ENCODE results near the gene SRSF9. TPM values are rescaled to one million over a fixed set of nuclear protein-coding genes. Genes with fewer than 3 reads are reported as not detected.
A peak's percentile ranks its signal among the peaks of the same experiment; 100 is the strongest.

The SRSF9 gene
- total RNA-seq, 1 experiment from 2014 or later: 319 TPM

DNA sequence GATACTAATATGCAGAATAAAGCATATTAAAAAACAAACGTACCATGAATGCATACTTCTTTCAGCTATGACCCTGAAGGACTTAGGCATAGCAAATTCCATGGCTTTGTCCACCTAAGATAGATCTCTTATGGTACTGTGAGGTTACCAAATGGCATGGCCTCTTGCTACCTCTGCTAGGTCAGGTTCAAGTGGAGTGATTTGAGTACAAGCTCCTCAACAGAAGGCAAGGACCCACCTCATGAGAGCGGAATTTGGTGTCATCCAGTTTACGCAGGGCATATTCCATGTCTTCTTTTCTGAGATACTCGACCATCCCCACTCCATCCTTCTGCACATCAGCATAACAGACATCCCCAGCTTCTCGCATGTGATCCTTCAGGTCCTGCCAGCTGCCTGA, 5.8 kb downstream of the SRSF9 start:
- no peak overlapping the region for H2AFZ ChIP-seq (ENCODE audit: low read length)
- H3F3A ChIP-seq (ENCODE audit: low read length, unreplicated experiment): no peaks in the 10 kb centered on the region
- ATAC-seq: no peak
- H3K9me2 ChIP-seq (replicated peaks; ENCODE audit: low read length): no peaks in the 10 kb centered on the region
- no peaks in the 10 kb centered on the region for H3K9me3 ChIP-seq (ENCODE audit: low read length)
- DNase-seq: no peak
- no peaks in the 10 kb centered on the region for H3K27me3 ChIP-seq (ENCODE audit: low read length)
- H4K20me1 ChIP-seq (ENCODE audit: low read length): peaks cover 59% of the 10 kb centered on the region
- peaks cover 4% of the 10 kb centered on the region; the same call in 1 of the 2 replicates for H3K4me1 ChIP-seq (ENCODE audit: insufficient read depth, low read length)
- H3K9ac ChIP-seq (ENCODE audit: low read length): no peak overlapping the region
- ChIA-PET POLR2A (ENCODE audit: unreplicated experiment) (no interaction called here), CTCF (no interaction called here)
- no peak overlapping the region for H3K4me3 ChIP-seq (ENCODE audit: low read length)
- H3K36me3 ChIP-seq (ENCODE audit: low read depth, low read length): peaks cover 65% of the 10 kb centered on the region
- no peak overlapping the region for H3K4me2 ChIP-seq (ENCODE audit: low read length)
- H3K79me2 ChIP-seq (ENCODE audit: low read length): peaks cover 59% of the 10 kb centered on the region
- TF ChIP-seq, protein P1, sequence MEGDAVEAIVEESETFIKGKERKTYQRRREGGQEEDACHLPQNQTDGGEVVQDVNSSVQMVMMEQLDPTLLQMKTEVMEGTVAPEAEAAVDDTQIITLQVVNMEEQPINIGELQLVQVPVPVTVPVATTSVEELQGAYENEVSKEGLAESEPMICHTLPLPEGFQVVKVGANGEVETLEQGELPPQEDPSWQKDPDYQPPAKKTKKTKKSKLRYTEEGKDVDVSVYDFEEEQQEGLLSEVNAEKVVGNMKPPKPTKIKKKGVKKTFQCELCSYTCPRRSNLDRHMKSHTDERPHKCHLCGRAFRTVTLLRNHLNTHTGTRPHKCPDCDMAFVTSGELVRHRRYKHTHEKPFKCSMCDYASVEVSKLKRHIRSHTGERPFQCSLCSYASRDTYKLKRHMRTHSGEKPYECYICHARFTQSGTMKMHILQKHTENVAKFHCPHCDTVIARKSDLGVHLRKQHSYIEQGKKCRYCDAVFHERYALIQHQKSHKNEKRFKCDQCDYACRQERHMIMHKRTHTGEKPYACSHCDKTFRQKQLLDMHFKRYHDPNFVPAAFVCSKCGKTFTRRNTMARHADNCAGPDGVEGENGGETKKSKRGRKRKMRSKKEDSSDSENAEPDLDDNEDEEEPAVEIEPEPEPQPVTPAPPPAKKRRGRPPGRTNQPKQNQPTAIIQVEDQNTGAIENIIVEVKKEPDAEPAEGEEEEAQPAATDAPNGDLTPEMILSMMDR (conservative IDR thresholded peaks at IDR 0.05; ENCODE audit: low read depth, low read length): no peak
- TF ChIP-seq EZH2phosphoT487 (IDR thresholded peaks at IDR 0.05; ENCODE audit: borderline replicate concordance, low read length) (no peak), EZH2 (IDR thresholded peaks at IDR 0.05; ENCODE audit: low read length, unreplicated experiment) (no peak)
- BruUV-seq (replicated peaks): no TSS peak
- intact Hi-C loops (cut with micrococcal nuclease): no loop called here
- no peak overlapping the region for H3K27ac ChIP-seq (ENCODE audit: low read length)

DNA sequence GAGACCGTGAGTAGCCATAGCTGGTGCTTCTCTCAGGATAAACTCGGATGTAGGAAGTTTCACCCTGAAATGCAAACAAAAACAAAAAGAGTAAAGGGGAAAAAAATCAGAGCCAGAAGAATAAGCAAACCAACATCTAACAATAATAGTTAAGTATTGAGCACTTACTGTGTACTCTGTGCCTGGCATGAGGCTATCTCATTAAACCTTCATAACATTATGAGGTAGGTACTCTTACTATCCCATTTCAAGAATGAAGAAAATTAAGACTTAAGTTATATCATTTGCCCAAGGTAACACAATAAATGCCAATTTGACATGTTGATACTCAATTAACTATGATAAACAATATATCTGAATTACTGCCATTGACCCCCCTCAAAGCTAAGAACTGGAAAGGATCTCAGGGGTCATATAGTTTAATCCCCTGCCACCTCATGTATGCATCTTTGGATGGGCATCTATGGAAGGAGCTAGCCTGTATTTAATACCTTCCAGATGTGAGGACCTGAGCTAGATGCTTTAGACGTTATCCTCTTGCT, 7.4 kb downstream of the SRSF9 start:
- no peaks in the 10 kb centered on the region for H3F3A ChIP-seq (ENCODE audit: low read length, unreplicated experiment)
- BruUV-seq (replicated peaks): no TSS peak
- H3K4me2 ChIP-seq (ENCODE audit: low read length): no peak overlapping the region
- ChIA-PET CTCF (no interaction called here), POLR2A (ENCODE audit: unreplicated experiment) (no interaction called here)
- H4K20me1 ChIP-seq (ENCODE audit: low read length): peaks cover 45% of the 10 kb centered on the region
- no peaks in the 10 kb centered on the region for H3K9me2 ChIP-seq (replicated peaks; ENCODE audit: low read length)
- no peak overlapping the region for H2AFZ ChIP-seq (ENCODE audit: low read length)
- DNase-seq (no peak), ATAC-seq (no peak)
- H3K79me2 ChIP-seq (ENCODE audit: low read length): peaks cover 44% of the 10 kb centered on the region
- H3K4me3 ChIP-seq (ENCODE audit: low read length): no peak overlapping the region
- peaks cover 72% of the 10 kb centered on the region for H3K36me3 ChIP-seq (ENCODE audit: low read depth, low read length)
- H3K9me3 ChIP-seq (ENCODE audit: low read length): no peaks in the 10 kb centered on the region
- H3K9ac ChIP-seq (ENCODE audit: low read length): no peak overlapping the region
- H3K27ac ChIP-seq (ENCODE audit: low read length): no peak overlapping the region
- no peaks in the 10 kb centered on the region for H3K4me1 ChIP-seq (ENCODE audit: insufficient read depth, low read length)
- intact Hi-C loops (cut with micrococcal nuclease): no loop called here
- no peaks in the 10 kb centered on the region for H3K27me3 ChIP-seq (ENCODE audit: low read length)
- TF ChIP-seq, protein P1 (conservative IDR thresholded peaks at IDR 0.05; ENCODE audit: low read depth, low read length): no peak
- TF ChIP-seq EZH2 (IDR thresholded peaks at IDR 0.05; ENCODE audit: low read length, unreplicated experiment): no peak
- TF ChIP-seq EZH2phosphoT487 (IDR thresholded peaks at IDR 0.05; ENCODE audit: borderline replicate concordance, low read length): no peak

DNA sequence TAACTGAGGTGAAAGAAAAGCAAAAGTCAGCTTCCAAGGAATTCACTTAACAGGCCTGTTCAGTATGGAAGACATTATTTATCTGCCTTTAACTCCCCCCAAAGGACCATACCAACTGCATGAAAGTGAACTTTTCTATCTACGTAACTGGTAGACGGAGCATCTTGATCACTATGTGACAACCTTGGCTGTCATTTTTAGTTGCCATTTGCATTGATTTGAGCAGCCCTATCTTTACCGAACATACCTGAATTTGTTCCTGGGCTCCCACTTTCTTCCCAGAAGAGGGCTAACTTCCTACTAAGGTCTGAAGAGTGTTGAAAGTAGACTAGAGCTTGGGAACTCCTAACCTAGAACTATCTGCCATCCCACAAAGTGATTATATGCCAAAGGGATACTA, 9.4 kb downstream of the SRSF9 start:
- Histone ChIP-seq H3K9me2 (replicated peaks; ENCODE audit: low read length) (no peaks in the 10 kb centered on the region), H4K20me1 (ENCODE audit: low read length) (peaks cover 30% of the 10 kb centered on the region), H2AFZ (ENCODE audit: low read length) (no peak overlapping the region), H3K4me1 (ENCODE audit: insufficient read depth, low read length) (no peaks in the 10 kb centered on the region), H3K36me3 (ENCODE audit: low read depth, low read length) (peaks cover 73% of the 10 kb centered on the region), H3K27ac (ENCODE audit: low read length) (no peak overlapping the region), H3K4me2 (ENCODE audit: low read length) (no peak overlapping the region), H3K79me2 (ENCODE audit: low read length) (peaks cover 24% of the 10 kb centered on the region), H3K9ac (ENCODE audit: low read length) (no peak overlapping the region), H3F3A (ENCODE audit: low read length, unreplicated experiment) (no peaks in the 10 kb centered on the region), H3K27me3 (ENCODE audit: low read length) (no peaks in the 10 kb centered on the region), H3K9me3 (ENCODE audit: low read length) (no peaks in the 10 kb centered on the region), H3K4me3 (ENCODE audit: low read length) (no peak overlapping the region)
- TF ChIP-seq, protein P1 (conservative IDR thresholded peaks at IDR 0.05; ENCODE audit: low read depth, low read length): no peak
- TF ChIP-seq EZH2phosphoT487 (IDR thresholded peaks at IDR 0.05; ENCODE audit: borderline replicate concordance, low read length) (no peak), EZH2 (IDR thresholded peaks at IDR 0.05; ENCODE audit: low read length, unreplicated experiment) (no peak)
- BruUV-seq (replicated peaks): TSS peak; percentile 13
- POLR2A ChIA-PET (ENCODE audit: unreplicated experiment): no interaction called here
- CTCF ChIA-PET: no interaction called here
- DNase-seq (no peak), ATAC-seq (no peak)
- intact Hi-C loops (cut with micrococcal nuclease): no loop called here
